ENCODE data around the gene CYBC1.

Gene CYBC1

GRCh38 chr17:82416771-82417170, 33.8 kb downstream of the CYBC1 start:
- H2AFZ ChIP-seq (ENCODE audit: low read length), result no peak overlapping the region
- no peaks in the 10 kb centered on the region for H3K36me3 ChIP-seq (ENCODE audit: insufficient read depth, low read length)
- no peaks in the 10 kb centered on the region for H3K27me3 ChIP-seq (ENCODE audit: insufficient read depth, low read length, poor library complexity, severe bottlenecking)
- H3K4me2 ChIP-seq (ENCODE audit: low read depth, low read length, poor library complexity, severe bottlenecking), result peak overlapping the region; percentile 93
- H3K79me2 ChIP-seq (ENCODE audit: insufficient read depth, low read length), result peaks cover 27% of the 10 kb centered on the region; the same call in 1 of the 2 replicates
- H3F3A ChIP-seq (ENCODE audit: low read depth), result no peaks in the 10 kb centered on the region
- H3K4me1 ChIP-seq (ENCODE audit: insufficient read depth, low read length, poor library complexity, severe bottlenecking), result peaks cover 17% of the 10 kb centered on the region
- TF ChIP-seq EZH2phosphoT487 (IDR thresholded peaks at IDR 0.05; ENCODE audit: borderline replicate concordance) (no peak), CTCF (conservative IDR thresholded peaks at IDR 0.05; ENCODE audit: low read length) (peak; percentile 38)
- H3K4me3 ChIP-seq (ENCODE audit: low read length, poor library complexity, severe bottlenecking), result no peak overlapping the region
- no peaks in the 10 kb centered on the region for H3K9me2 ChIP-seq (replicated peaks; ENCODE audit: low read depth, low read length)
- no peak overlapping the region for H3K9ac ChIP-seq (ENCODE audit: low read depth, low read length, poor library complexity, severe bottlenecking)
- H3K9me3 ChIP-seq (ENCODE audit: insufficient read depth, low read depth, low read length), result no peaks in the 10 kb centered on the region
- H4K20me1 ChIP-seq (ENCODE audit: insufficient read depth, low read length, poor library complexity, severe bottlenecking), result peaks cover 22% of the 10 kb centered on the region

DNA sequence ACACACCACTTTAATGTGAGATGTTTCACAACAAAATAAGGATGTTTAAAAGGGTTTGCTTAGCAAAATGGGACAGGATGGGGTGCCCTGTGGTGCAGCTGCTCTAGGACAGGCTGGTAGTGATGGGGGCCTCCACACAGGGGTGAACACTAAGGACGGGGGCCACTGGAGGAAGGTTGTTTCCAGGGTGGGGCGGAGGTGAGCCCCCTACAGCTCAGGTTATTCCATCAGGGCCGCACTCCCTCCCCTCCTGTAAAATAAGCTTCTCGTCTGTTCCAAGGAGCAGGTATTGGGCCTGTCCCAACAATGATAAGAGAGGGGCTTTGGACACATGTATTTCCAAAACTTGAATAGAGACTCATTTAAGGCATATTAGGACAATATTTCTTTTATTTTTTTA, 34.3 kb downstream of the CYBC1 start:
- no peak for TF ChIP-seq CTCF (conservative IDR thresholded peaks at IDR 0.05; ENCODE audit: low read length)
- TF ChIP-seq EZH2phosphoT487 (IDR thresholded peaks at IDR 0.05; ENCODE audit: borderline replicate concordance), result no peak
- H4K20me1 ChIP-seq (ENCODE audit: insufficient read depth, low read length, poor library complexity, severe bottlenecking), result peaks cover 22% of the 10 kb centered on the region

DNA sequence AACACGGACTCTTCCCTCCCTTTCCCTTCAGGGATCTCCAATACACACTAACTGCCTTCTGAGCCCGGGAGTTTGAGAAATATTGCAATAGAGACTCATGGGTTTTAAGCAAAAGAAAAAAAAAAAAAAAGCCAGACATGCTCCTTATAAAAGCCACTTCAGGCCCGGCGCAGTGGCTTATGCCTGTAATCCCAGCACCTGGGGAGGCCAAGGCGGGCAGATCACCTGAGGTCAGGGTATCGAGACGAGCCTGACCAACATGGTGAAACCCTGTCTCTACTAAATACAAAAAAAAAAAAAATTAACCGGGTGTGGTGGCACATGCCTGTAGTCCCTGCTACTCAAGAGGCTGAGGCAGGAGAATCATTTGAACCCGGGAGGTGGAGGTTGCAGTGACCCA, 34.8 kb downstream of the CYBC1 start:
- Histone ChIP-seq H3K4me2 (ENCODE audit: low read depth, low read length, poor library complexity, severe bottlenecking) (no peak overlapping the region), H4K20me1 (ENCODE audit: insufficient read depth, low read length, poor library complexity, severe bottlenecking) (peaks cover 22% of the 10 kb centered on the region), H3F3A (ENCODE audit: low read depth) (no peaks in the 10 kb centered on the region), H2AFZ (ENCODE audit: low read length) (no peak overlapping the region), H3K4me1 (ENCODE audit: insufficient read depth, low read length, poor library complexity, severe bottlenecking) (peaks cover 17% of the 10 kb centered on the region), H3K27me3 (ENCODE audit: insufficient read depth, low read length, poor library complexity, severe bottlenecking) (no peaks in the 10 kb centered on the region), H3K9me3 (ENCODE audit: insufficient read depth, low read depth, low read length) (no peaks in the 10 kb centered on the region), H3K9ac (ENCODE audit: low read depth, low read length, poor library complexity, severe bottlenecking) (no peak overlapping the region), H3K79me2 (ENCODE audit: insufficient read depth, low read length) (peaks cover 27% of the 10 kb centered on the region; the same call in 1 of the 2 replicates), H3K4me3 (ENCODE audit: low read length, poor library complexity, severe bottlenecking) (no peak overlapping the region), H3K9me2 (replicated peaks; ENCODE audit: low read depth, low read length) (no peaks in the 10 kb centered on the region), H3K36me3 (ENCODE audit: insufficient read depth, low read length) (no peaks in the 10 kb centered on the region)
- TF ChIP-seq CTCF (conservative IDR thresholded peaks at IDR 0.05; ENCODE audit: low read length) (no peak), EZH2phosphoT487 (IDR thresholded peaks at IDR 0.05; ENCODE audit: borderline replicate concordance) (no peak)

More for the DNA sequence above, 34.3 kb downstream of the CYBC1 start:
- Histone ChIP-seq H3K27me3 (ENCODE audit: insufficient read depth, low read length, poor library complexity, severe bottlenecking) (no peaks in the 10 kb centered on the region), H3K9ac (ENCODE audit: low read depth, low read length, poor library complexity, severe bottlenecking) (no peak overlapping the region), H3K4me3 (ENCODE audit: low read length, poor library complexity, severe bottlenecking) (no peak overlapping the region), H3F3A (ENCODE audit: low read depth) (no peaks in the 10 kb centered on the region), H3K9me3 (ENCODE audit: insufficient read depth, low read depth, low read length) (no peaks in the 10 kb centered on the region), H3K4me2 (ENCODE audit: low read depth, low read length, poor library complexity, severe bottlenecking) (no peak overlapping the region), H3K9me2 (replicated peaks; ENCODE audit: low read depth, low read length) (no peaks in the 10 kb centered on the region), H3K79me2 (ENCODE audit: insufficient read depth, low read length) (peaks cover 27% of the 10 kb centered on the region; the same call in 1 of the 2 replicates), H3K36me3 (ENCODE audit: insufficient read depth, low read length) (no peaks in the 10 kb centered on the region), H2AFZ (ENCODE audit: low read length) (no peak overlapping the region), H3K4me1 (ENCODE audit: insufficient read depth, low read length, poor library complexity, severe bottlenecking) (peaks cover 17% of the 10 kb centered on the region)
